ENCODE results near the gene SAAL1.

Gene SAAL1

GRCh38 chr11:18088966-18089365, 16.9 kb downstream of the SAAL1 start:
- DNase-seq (ENCODE audit: low read depth in 2 of 3, low spot score in 1 of 3) = no peak

- no peak for DNase-seq (ENCODE audit: low read depth in 2 of 3, low spot score in 1 of 3)
Observed at GRCh38 chr11:18088366-18088765, 17.5 kb downstream of the SAAL1 start.

- DNase-seq (ENCODE audit: low read depth in 2 of 3, low spot score in 1 of 3) = no peak
Observed at GRCh38 chr11:18081551-18081950, 24.3 kb downstream of the SAAL1 start.

GRCh38 chr11:18080451-18080850, 25.4 kb downstream of the SAAL1 start:
- DNase-seq (ENCODE audit: low read depth in 2 of 3, low spot score in 1 of 3) = no peak

- no peak for DNase-seq (ENCODE audit: low read depth in 2 of 3, low spot score in 1 of 3)
Observed at GRCh38 chr11:18078909-18079308, 27.0 kb downstream of the SAAL1 start.

- no peak for DNase-seq (ENCODE audit: low read depth in 2 of 3, low spot score in 1 of 3)
Observed at GRCh38 chr11:18075444-18075843, 30.4 kb downstream of the SAAL1 start.

GRCh38 chr11:18071098-18071705, 34.7 kb downstream of the SAAL1 start:
- DNase-seq (ENCODE audit: low read depth in 2 of 3, low spot score in 1 of 3) = no peak

GRCh38 chr11:18067372-18067771, 38.5 kb downstream of the SAAL1 start:
- DNase-seq (ENCODE audit: low read depth in 2 of 3, low spot score in 1 of 3) = no peak

GRCh38 chr11:18066626-18067025, 39.3 kb downstream of the SAAL1 start:
- no peak for DNase-seq (ENCODE audit: low read depth in 2 of 3, low spot score in 1 of 3)

GRCh38 chr11:18065572-18065971, 40.3 kb downstream of the SAAL1 start:
- DNase-seq (ENCODE audit: low read depth in 2 of 3, low spot score in 1 of 3) = no peak

GRCh38 chr11:18064450-18065054, 41.3 kb downstream of the SAAL1 start:
- no peak for DNase-seq (ENCODE audit: low read depth in 2 of 3, low spot score in 1 of 3)

- no peak for DNase-seq (ENCODE audit: low read depth in 2 of 3, low spot score in 1 of 3)
Observed at GRCh38 chr11:18063862-18064434, 41.9 kb downstream of the SAAL1 start.

- no peak for DNase-seq (ENCODE audit: low read depth in 2 of 3, low spot score in 1 of 3)
Observed at GRCh38 chr11:18063125-18063524, 42.8 kb downstream of the SAAL1 start.

- DNase-seq (ENCODE audit: low read depth in 2 of 3, low spot score in 1 of 3) = no peak
Observed at GRCh38 chr11:18061351-18061750, 44.5 kb downstream of the SAAL1 start.

GRCh38 chr11:18056561-18057181, 49.2 kb downstream of the SAAL1 start:
- no peak for DNase-seq (ENCODE audit: low read depth in 2 of 3, low spot score in 1 of 3)

GRCh38 chr11:18054511-18055103, 51.3 kb downstream of the SAAL1 start:
- DNase-seq (ENCODE audit: low read depth in 2 of 3, low spot score in 1 of 3) = no peak

- DNase-seq (ENCODE audit: low read depth in 2 of 3, low spot score in 1 of 3) = no peak
Observed at GRCh38 chr11:18050848-18051247, 55.0 kb downstream of the SAAL1 start.

GRCh38 chr11:18046116-18046777, 59.6 kb downstream of the SAAL1 start, which contains the start of gene TPH1:
TPH1 (minus strand) TSS chr11:18046269; CDS start chr11:18040762, 5,507 bp downstream.
- DNase-seq (ENCODE audit: low read depth in 2 of 3, low spot score in 1 of 3) = no peak

GRCh38 chr11:18036456-18036855, 69.4 kb downstream of the SAAL1 start:
- no peak for DNase-seq (ENCODE audit: low read depth in 2 of 3, low spot score in 1 of 3)

Data from stimulated activated CD4-positive, alpha-beta T cell treated with anti-CD3 and anti-CD28 coated beads, Interleukin-12 subunit alpha, Interleukin-12 subunit beta, amount 100 ng/mL, for 48 hours (primary cell).